Measurements from ENCODE around the gene LCTL.
A peak's percentile ranks its signal among the peaks of the same experiment; 100 is the strongest.

GRCh38 chr15:66593219-66593780, 27.5 kb upstream of the LCTL start:
- TF ChIP-seq POLR2AphosphoS5 (IDR thresholded peaks at IDR 0.05; ENCODE audit: low read depth, low read length) = 0 out of 2 replicates have a peak, but pooled peaks have one; percentile 9
- TF ChIP-seq TAF1 (IDR thresholded peaks at IDR 0.05; ENCODE audit: borderline replicate concordance, insufficient read depth, low read length) = no peak
- TF ChIP-seq SIN3A (IDR thresholded peaks at IDR 0.05; ENCODE audit: borderline replicate concordance, insufficient read depth, low read length) = no peak
- no peak for TF ChIP-seq REST (IDR thresholded peaks at IDR 0.05; ENCODE audit: insufficient read depth in 1 of 2, low read depth in 2 of 2, low read length in 2 of 2)
